ENCODE measurements around the gene ZDHHC8. TPM values are rescaled to one million over a fixed set of nuclear protein-coding genes. Genes with fewer than 3 reads are reported as not detected.

ZDHHC8 gene
- total and polyA plus RNA-seq, 12 donors = 23.2 to 51.7 (median 37.5) TPM

- Histone ChIP-seq H3K4me3 (no peak within 1 kb of the TSS), H3K27ac (no peak within 1 kb of the TSS), H3K27me3 (peaks cover 0 to 4% (median 0%) of the 10 kb centered on the region in 7 donors), H3K36me3 (peaks cover 0 to 6% (median 0%) of the 10 kb centered on the region in 9 donors), H3K4me1 (peaks cover 0 to 4% (median 2%) of the 10 kb centered on the region in 9 donors), H3K9me3 (no peaks in the 10 kb centered on the region)
- intact Hi-C loops (cut with DNase I) = loop anchor here in 1 of 10 donors (10.0 kb wide), 1 partner anchor 54 kb away; no protein-coding TSS in a partner anchor
- DNase-seq (no peak), ATAC-seq (no peak)
- WGBS, 2 donors = 77 to 81% methylated on average over 12 to 14 of the region's 14 CpGs
- TF ChIP-seq CTCF (IDR thresholded peaks at IDR 0.05) = no peak
Observed at GRCh38 chr22:20150381-20151275, 19.0 kb downstream of the ZDHHC8 start, which contains the start of gene CCDC188. CCDC188 (minus strand) TSS chr22:20151055; CDS start chr22:20150986, 69 bp downstream.

GRCh38 chr22:20151276-20151588, 19.6 kb downstream of the ZDHHC8 start:
- 92 to 93% methylated on average over 4 of the region's 4 CpGs for WGBS, 2 donors
- no peaks in the 10 kb centered on the region for H3K9me3 ChIP-seq
- no peak overlapping the region for H3K4me3 ChIP-seq
- DNase-seq = no peak
- peaks cover 0 to 6% (median 3%) of the 10 kb centered on the region in 9 donors for H3K4me1 ChIP-seq
- TF ChIP-seq CTCF (IDR thresholded peaks at IDR 0.05) = no peak
- intact Hi-C loops (cut with DNase I) = loop anchor here in 1 of 10 donors (10.0 kb wide), 1 partner anchor 54 kb away; no protein-coding TSS in a partner anchor
- H3K36me3 ChIP-seq = no peaks in the 10 kb centered on the region
- ATAC-seq = no peak
- peaks cover 0 to 7% (median 0%) of the 10 kb centered on the region in 7 donors for H3K27me3 ChIP-seq
- no peak overlapping the region for H3K27ac ChIP-seq

GRCh38 chr22:20152464-20152890, 20.9 kb downstream of the ZDHHC8 start:
- no peak overlapping the region for H3K27ac ChIP-seq
- H3K36me3 ChIP-seq = no peaks in the 10 kb centered on the region
- no peak for TF ChIP-seq CTCF (IDR thresholded peaks at IDR 0.05)
- H3K9me3 ChIP-seq = no peaks in the 10 kb centered on the region
- intact Hi-C loops (cut with DNase I) = loop anchor here in 1 of 10 donors (10.0 kb wide), 1 partner anchor 52 kb away; no protein-coding TSS in a partner anchor
- no peak overlapping the region for H3K4me3 ChIP-seq
- DNase-seq (no peak), ATAC-seq (no peak)
- WGBS, 2 donors = 79 to 88% methylated on average over 14 of the region's 14 CpGs
- peaks cover 0 to 7% (median 0%) of the 10 kb centered on the region in 7 donors for H3K27me3 ChIP-seq
- peaks cover 0 to 7% (median 4%) of the 10 kb centered on the region in 9 donors for H3K4me1 ChIP-seq

- Histone ChIP-seq H3K27ac (no peak overlapping the region), H3K27me3 (peaks cover 0 to 7% (median 0%) of the 10 kb centered on the region in 7 donors), H3K9me3 (no peaks in the 10 kb centered on the region), H3K4me1 (peaks cover 0 to 7% (median 4%) of the 10 kb centered on the region in 9 donors), H3K4me3 (no peak overlapping the region), H3K36me3 (no peaks in the 10 kb centered on the region)
- no peak for DNase-seq
- 63 to 66% methylated on average over 16 of the region's 16 CpGs for whole genome bisulfite sequencing, 2 donors
- no peak for ATAC-seq
- TF ChIP-seq CTCF (IDR thresholded peaks at IDR 0.05) = no peak
- intact Hi-C loops (cut with DNase I) = loop anchor here in 1 of 10 donors (10.0 kb wide), 1 partner anchor 51 kb away; no protein-coding TSS in a partner anchor
Observed at GRCh38 chr22:20153945-20154344, 22.3 kb downstream of the ZDHHC8 start.
